Smooth muscle cell (in vitro differentiated cells): ENCODE data around the gene RPS14. TPM values are rescaled to one million over a fixed set of nuclear protein-coding genes. Genes with fewer than 3 reads are reported as not detected.
"Not testable (repeated sequence)": the region's sequence is repeated elsewhere in the genome, so short reads cannot be mapped to it uniquely, and the experiment has no call there.

Source experiments
- DNase-seq: peaks from one replicate; lab custom pipeline; 2025; ENCODE audit not compliant: unreplicated experiment; lab: John Stamatoyannopoulos, UW
- H2AFZ ChIP-seq: fragments of 200-600 bp; sonication (generic); 2 replicates; pipeline ENCODE4 v1.6.0; 2016; ENCODE audit warnings: antibody characterized with exemption, low read depth, mild to moderate bottlenecking
- H3F3A ChIP-seq: fragments of 200-600 bp; sonication (generic); 2 replicates; pipeline ENCODE4 v1.6.0; 2017; ENCODE audit warnings: antibody characterized with exemption, low read depth
- H3K27ac ChIP-seq: fragments of 200-600 bp; sonication (generic); 2 replicates; pipeline ENCODE4 v1.5.1; 2016; ENCODE audit warnings: low read depth, mild to moderate bottlenecking
- H3K27me3 ChIP-seq: fragments of 200-600 bp; sonication (generic); 2 replicates; pipeline ENCODE4 v1.6.1; 2016; ENCODE audit warnings: low read depth, mild to moderate bottlenecking
- H3K36me3 ChIP-seq: fragments of 200-600 bp; sonication (generic); 2 replicates; pipeline ENCODE4 v1.5.1; 2016; ENCODE audit warnings: low read depth
- H3K4me1 ChIP-seq: fragments of 200-600 bp; sonication (generic); 2 replicates; pipeline ENCODE4 v1.5.1; 2016; ENCODE audit warnings: low read depth
- H3K4me2 ChIP-seq: fragments of 200-600 bp; sonication (generic); 2 replicates; pipeline ENCODE4 v1.6.0; 2016; ENCODE audit warnings: mild to moderate bottlenecking
- H3K4me3 ChIP-seq: fragments of 200-600 bp; sonication (generic); 2 replicates; pipeline ENCODE4 v1.5.1; 2016; ENCODE audit warnings: mild to moderate bottlenecking
- H3K79me2 ChIP-seq: fragments of 200-600 bp; sonication (generic); 2 replicates; pipeline ENCODE4 v1.6.0; 2016; ENCODE audit warnings: low read depth, mild to moderate bottlenecking
- H3K9ac ChIP-seq: fragments of 200-600 bp; sonication (generic); 2 replicates; pipeline ENCODE4 v1.6.0; 2016; ENCODE audit warnings: low read depth
- H3K9me3 ChIP-seq: fragments of 200-600 bp; sonication (generic); replicated peaks from 2 replicates; pipeline ENCODE4 v1.5.1; 2016; ENCODE audit warnings: low read depth
- H4K20me1 ChIP-seq: fragments of 200-600 bp; sonication (generic); 2 replicates; pipeline ENCODE4 v1.6.0; 2016; ENCODE audit warnings: low read depth
- WGBS: methylation state at CpG from one replicate; pipeline ENCODE4 v1.1.7; 2016; ENCODE audit warnings: low lambda C conversion rate; 5-methylcytosine and 5-hydroxymethylcytosine counted together
- polyA plus RNA-seq: library from polyadenylated mRNA; unstranded; fragments of >200 nt; fragmentation: Nextera tagmentation; extraction: Ambion mirVana; gene quantifications from 2 replicates; pipeline ENCODE4 v1.2.1, GENCODE V29; 2016
- total RNA-seq: library from RNA; depleted of rRNA; stranded (reverse); fragments of >200 nt; gene quantifications from 2 replicates; pipeline ENCODE4 v1.2.3, GENCODE V29; 2014
- TF ChIP-seq, protein P1 (sequence below): fragments of 200-600 bp; sonication (generic); IDR thresholded peaks from 2 replicates; pipeline ENCODE4 v1.5.1; 2017; ENCODE audit warnings: borderline replicate concordance, mild to moderate bottlenecking, antibody characterized with exemption; ENCODE audit not compliant: insufficient read depth, poor library complexity, severe bottlenecking

The RPS14 gene
- total and polyA plus RNA-seq, 2 experiments from 2014 or later, result 1,004 to 2,349 TPM

DNA sequence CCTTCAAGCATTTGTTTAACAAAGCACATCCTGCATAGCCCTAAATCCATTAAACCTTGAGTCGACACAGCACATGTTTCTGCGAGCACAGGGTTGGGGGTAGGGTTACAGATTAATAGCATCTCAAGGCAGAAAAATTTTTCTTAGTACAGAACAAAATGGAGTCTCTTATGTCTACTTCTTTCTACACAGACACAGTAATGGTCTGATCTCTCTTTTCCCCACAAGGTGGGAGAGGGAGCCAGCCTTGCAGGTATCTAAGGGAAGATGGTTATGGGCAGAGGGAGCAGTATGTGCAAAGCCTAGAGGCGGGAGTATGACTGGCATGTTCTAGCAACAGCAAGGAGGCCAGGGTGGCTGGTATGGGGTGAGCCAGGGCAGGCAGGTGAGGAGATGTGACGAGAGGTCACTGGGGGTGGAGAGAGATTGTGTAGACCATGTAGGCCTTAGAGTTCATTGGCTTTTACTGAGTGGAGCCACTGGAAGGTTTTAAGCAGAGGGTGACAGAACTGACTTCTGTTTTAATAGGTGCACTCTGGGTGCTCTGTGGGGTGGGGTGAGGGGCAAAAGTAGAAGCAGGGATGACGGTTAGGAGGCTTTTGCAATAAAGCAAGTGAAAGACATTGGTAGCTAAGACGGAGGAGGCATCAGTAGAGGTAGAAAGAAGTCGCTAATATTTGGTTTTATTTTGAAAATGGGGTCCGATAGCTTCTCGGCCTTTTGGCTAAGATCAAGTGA is 5.1 kb upstream of the RPS14 start:
- TF ChIP-seq, protein P1, sequence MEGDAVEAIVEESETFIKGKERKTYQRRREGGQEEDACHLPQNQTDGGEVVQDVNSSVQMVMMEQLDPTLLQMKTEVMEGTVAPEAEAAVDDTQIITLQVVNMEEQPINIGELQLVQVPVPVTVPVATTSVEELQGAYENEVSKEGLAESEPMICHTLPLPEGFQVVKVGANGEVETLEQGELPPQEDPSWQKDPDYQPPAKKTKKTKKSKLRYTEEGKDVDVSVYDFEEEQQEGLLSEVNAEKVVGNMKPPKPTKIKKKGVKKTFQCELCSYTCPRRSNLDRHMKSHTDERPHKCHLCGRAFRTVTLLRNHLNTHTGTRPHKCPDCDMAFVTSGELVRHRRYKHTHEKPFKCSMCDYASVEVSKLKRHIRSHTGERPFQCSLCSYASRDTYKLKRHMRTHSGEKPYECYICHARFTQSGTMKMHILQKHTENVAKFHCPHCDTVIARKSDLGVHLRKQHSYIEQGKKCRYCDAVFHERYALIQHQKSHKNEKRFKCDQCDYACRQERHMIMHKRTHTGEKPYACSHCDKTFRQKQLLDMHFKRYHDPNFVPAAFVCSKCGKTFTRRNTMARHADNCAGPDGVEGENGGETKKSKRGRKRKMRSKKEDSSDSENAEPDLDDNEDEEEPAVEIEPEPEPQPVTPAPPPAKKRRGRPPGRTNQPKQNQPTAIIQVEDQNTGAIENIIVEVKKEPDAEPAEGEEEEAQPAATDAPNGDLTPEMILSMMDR, result no peak
- H3K4me1 ChIP-seq, result no peaks in the 10 kb centered on the region
- H3K9me3 ChIP-seq, result no peaks in the 10 kb centered on the region
- no peak overlapping the region for H3K4me3 ChIP-seq
- 61% methylated on average over 9 of the region's 9 CpGs for WGBS
- H3K36me3 ChIP-seq, result no peaks in the 10 kb centered on the region
- H3K9ac ChIP-seq, result no peak overlapping the region
- no peaks in the 10 kb centered on the region for H4K20me1 ChIP-seq
- H3F3A ChIP-seq, result no peaks in the 10 kb centered on the region
- no peak overlapping the region for H3K4me2 ChIP-seq
- DNase-seq, result no peak
- H2AFZ ChIP-seq, result no peak overlapping the region
- H3K27me3 ChIP-seq, result no peaks in the 10 kb centered on the region
- no peak overlapping the region for H3K27ac ChIP-seq
- no peaks in the 10 kb centered on the region for H3K79me2 ChIP-seq

DNA sequence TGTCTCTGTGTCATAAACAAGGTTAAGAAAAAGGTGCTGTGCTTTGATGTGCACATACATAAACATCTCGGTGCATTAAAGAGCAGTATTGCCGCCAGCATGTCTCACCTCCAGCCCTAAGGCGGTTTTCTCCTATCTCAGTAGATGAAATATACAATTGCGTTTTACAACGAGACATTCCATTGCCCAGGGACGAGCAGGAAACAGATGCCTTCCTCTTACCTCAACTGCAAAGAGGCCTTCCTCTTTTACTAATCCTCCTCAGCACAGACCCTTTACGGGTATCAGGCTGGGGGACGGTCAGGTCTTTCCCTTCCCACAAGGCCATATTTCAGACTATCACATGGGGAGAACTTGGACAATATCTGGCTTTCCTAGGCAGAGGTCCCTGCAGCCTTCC is 4.5 kb upstream of the RPS14 start:
- H3F3A ChIP-seq, H2AFZ ChIP-seq, H3K79me2 ChIP-seq, DNase-seq, H4K20me1 ChIP-seq, H3K27me3 ChIP-seq, H3K36me3 ChIP-seq, H3K4me2 ChIP-seq, H3K27ac ChIP-seq, H3K4me3 ChIP-seq, H3K9me3 ChIP-seq, H3K4me1 ChIP-seq, H3K9ac ChIP-seq: not testable (repeated sequence)
- 47% methylated on average over 8 of the region's 8 CpGs for WGBS

DNA sequence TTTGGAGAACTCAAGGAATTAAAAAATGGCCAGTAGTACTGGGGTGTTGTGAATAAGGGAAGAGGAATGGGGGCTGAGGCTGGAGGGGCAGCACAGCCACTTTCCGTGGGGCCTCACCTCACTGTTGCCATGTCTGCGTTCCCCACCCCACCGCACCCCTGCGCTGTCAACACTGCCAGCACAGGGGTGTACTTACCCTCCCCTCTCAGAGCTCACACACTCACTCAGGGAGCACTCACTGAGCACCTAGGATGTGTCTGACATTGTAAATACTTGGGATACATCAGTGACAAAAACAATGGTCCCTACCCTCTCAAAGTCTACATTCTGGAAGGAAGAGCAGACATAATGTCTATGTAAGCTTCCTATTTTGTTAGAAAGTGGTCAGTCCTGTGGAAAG is 3.4 kb upstream of the RPS14 start:
- no peaks in the 10 kb centered on the region for H3K27me3 ChIP-seq
- H3K36me3 ChIP-seq, result no peaks in the 10 kb centered on the region
- no peak overlapping the region for H3K9ac ChIP-seq
- peaks cover 16% of the 10 kb centered on the region for H4K20me1 ChIP-seq
- TF ChIP-seq, protein P1, result no peak
- H3K79me2 ChIP-seq, result peaks cover 16% of the 10 kb centered on the region
- H3K4me3 ChIP-seq, result no peak overlapping the region
- no peak for DNase-seq
- peaks cover 7% of the 10 kb centered on the region for H3K4me1 ChIP-seq
- H3F3A ChIP-seq, result peaks cover 12% of the 10 kb centered on the region
- WGBS, result 97% methylated on average over 4 of the region's 4 CpGs
- H3K9me3 ChIP-seq, result no peaks in the 10 kb centered on the region
- H3K27ac ChIP-seq, result no peak overlapping the region
- H3K4me2 ChIP-seq, result no peak overlapping the region
- H2AFZ ChIP-seq, result no peak overlapping the region

DNA sequence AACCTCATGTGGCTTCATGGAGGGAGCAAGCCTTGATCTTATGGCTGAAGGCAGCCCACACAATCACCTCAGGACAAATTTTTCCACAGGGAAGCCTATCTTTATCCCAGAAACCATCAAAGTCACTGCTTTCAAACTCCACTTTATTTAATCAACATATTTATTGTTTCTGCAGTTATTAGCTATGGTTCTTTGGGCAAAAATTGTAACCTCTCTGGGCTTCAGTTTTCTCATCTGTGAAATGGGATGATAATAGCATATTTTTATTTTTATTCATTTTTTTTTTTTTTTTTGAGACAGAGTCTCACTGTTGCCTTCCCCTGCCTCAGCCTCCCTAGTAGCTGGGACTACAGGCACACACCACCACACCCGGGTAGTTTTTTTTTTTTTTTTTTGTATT is 2.1 kb upstream of the RPS14 start:
- Histone ChIP-seq H3K27me3 (no peaks in the 10 kb centered on the region), H3K27ac (no peak overlapping the region), H3F3A (peaks cover 19% of the 10 kb centered on the region), H4K20me1 (peaks cover 29% of the 10 kb centered on the region), H3K9me3 (no peaks in the 10 kb centered on the region), H3K9ac (no peak overlapping the region), H2AFZ (no peak overlapping the region), H3K4me3 (no peak overlapping the region), H3K4me2 (no peak overlapping the region), H3K4me1 (peaks cover 9% of the 10 kb centered on the region), H3K79me2 (peaks cover 29% of the 10 kb centered on the region), H3K36me3 (peaks cover 11% of the 10 kb centered on the region)
- 100% methylated on average over 1 of the region's 1 CpG for WGBS
- TF ChIP-seq, protein P1, result no peak
- DNase-seq, result no peak
